ENCODE measurements around the gene CTXN1. TPM values are rescaled to one million over a fixed set of nuclear protein-coding genes. Genes with fewer than 3 reads are reported as not detected.
A peak's percentile ranks its signal among the peaks of the same experiment; 100 is the strongest.

CTXN1 gene
- polyA plus RNA-seq, 1 of the 3 experiments (the other 2 are of a cell fraction): 53.8 TPM

DNA sequence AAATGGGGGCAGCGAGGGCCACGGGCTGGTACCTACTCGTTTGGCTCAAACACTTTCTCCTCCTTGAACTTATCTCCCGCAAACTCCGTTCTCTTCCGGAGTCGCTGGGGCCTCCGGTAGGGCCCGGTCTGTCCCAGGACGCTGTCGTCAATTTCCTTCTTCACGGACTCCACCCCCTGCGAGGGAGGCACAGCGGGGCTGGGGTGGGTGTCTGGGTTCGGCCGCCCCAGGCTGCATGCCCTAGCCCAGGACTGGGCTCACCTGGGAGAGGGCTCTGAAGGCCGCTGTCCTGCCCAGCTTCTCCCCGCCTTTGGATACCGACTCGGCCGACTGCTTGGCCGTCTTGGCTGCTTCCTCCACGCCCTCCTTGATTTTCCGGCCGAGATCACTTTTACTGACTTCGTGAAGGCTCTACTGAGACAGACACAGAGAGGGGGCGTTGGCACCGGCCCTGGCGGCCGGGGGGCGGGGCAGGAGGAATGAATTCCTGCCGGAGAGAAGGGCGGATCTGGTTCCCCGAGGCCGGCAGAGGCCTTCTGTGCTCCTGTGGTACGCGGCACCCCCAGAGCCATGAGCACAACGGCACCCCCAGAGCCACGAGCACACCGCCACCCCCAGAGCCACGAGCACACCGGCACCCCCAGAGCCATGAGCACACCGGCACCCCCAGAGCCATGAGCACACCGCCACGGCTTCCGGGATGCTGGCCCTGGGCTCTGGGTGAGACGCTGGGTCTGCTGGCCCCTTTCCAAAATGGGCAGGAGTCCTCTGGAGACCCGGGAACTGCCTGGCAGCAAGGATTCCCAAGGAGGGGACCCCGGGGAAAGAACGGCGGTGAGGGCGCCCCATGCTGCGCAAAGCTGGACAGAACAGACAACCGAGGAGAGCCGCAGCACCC, 8.1 kb upstream of the CTXN1 start:
- H3K4me2 ChIP-seq: no peak overlapping the region
- H3K9ac ChIP-seq: no peak overlapping the region
- H3K79me2 ChIP-seq (ENCODE audit: insufficient read depth): 0 out of 2 replicates have a peak, but pooled peaks cover 8% of the 10 kb centered on the region
- no peaks in the 10 kb centered on the region for H3K27me3 ChIP-seq (ENCODE audit: insufficient read depth)
- H3K36me3 ChIP-seq (replicated peaks in 1 of 2; ENCODE audit: control insufficient read depth in 1 of 2, insufficient read depth in 2 of 2, low read length in 1 of 2): peaks cover 43 to 47% of the 10 kb centered on the region in 2 experiments
- DNase-seq: no peak
- peaks cover under 1% of the 10 kb centered on the region; the same call in 1 of the 2 replicates for H4K20me1 ChIP-seq (ENCODE audit: insufficient read depth)
- peaks cover 21% of the 10 kb centered on the region for H3F3A ChIP-seq (replicated peaks; ENCODE audit: insufficient read depth)
- H2AFZ ChIP-seq (ENCODE audit: low read depth): no peak overlapping the region
- TF ChIP-seq, protein P1, sequence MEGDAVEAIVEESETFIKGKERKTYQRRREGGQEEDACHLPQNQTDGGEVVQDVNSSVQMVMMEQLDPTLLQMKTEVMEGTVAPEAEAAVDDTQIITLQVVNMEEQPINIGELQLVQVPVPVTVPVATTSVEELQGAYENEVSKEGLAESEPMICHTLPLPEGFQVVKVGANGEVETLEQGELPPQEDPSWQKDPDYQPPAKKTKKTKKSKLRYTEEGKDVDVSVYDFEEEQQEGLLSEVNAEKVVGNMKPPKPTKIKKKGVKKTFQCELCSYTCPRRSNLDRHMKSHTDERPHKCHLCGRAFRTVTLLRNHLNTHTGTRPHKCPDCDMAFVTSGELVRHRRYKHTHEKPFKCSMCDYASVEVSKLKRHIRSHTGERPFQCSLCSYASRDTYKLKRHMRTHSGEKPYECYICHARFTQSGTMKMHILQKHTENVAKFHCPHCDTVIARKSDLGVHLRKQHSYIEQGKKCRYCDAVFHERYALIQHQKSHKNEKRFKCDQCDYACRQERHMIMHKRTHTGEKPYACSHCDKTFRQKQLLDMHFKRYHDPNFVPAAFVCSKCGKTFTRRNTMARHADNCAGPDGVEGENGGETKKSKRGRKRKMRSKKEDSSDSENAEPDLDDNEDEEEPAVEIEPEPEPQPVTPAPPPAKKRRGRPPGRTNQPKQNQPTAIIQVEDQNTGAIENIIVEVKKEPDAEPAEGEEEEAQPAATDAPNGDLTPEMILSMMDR (IDR thresholded peaks at IDR 0.05): 0 out of 2 replicates have a peak, but pooled peaks have one; percentile 11
- TF ChIP-seq NFIC (IDR thresholded peaks at IDR 0.05; ENCODE audit: borderline replicate concordance) (no peak), GABPA (IDR thresholded peaks at IDR 0.05; ENCODE audit: low read depth) (no peak), NRF1 (IDR thresholded peaks at IDR 0.05; ENCODE audit: low read depth, low read length) (no peak), TAF1 (IDR thresholded peaks at IDR 0.05; ENCODE audit: borderline replicate concordance, low read depth, low read length) (no peak), EZH2phosphoT487 (IDR thresholded peaks at IDR 0.05; ENCODE audit: borderline replicate concordance, low read depth) (no peak)
- TF ChIP-seq, protein P2, sequence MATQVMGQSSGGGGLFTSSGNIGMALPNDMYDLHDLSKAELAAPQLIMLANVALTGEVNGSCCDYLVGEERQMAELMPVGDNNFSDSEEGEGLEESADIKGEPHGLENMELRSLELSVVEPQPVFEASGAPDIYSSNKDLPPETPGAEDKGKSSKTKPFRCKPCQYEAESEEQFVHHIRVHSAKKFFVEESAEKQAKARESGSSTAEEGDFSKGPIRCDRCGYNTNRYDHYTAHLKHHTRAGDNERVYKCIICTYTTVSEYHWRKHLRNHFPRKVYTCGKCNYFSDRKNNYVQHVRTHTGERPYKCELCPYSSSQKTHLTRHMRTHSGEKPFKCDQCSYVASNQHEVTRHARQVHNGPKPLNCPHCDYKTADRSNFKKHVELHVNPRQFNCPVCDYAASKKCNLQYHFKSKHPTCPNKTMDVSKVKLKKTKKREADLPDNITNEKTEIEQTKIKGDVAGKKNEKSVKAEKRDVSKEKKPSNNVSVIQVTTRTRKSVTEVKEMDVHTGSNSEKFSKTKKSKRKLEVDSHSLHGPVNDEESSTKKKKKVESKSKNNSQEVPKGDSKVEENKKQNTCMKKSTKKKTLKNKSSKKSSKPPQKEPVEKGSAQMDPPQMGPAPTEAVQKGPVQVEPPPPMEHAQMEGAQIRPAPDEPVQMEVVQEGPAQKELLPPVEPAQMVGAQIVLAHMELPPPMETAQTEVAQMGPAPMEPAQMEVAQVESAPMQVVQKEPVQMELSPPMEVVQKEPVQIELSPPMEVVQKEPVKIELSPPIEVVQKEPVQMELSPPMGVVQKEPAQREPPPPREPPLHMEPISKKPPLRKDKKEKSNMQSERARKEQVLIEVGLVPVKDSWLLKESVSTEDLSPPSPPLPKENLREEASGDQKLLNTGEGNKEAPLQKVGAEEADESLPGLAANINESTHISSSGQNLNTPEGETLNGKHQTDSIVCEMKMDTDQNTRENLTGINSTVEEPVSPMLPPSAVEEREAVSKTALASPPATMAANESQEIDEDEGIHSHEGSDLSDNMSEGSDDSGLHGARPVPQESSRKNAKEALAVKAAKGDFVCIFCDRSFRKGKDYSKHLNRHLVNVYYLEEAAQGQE (IDR thresholded peaks at IDR 0.05; ENCODE audit: low read depth, low read length): no peak
- H3K4me3 ChIP-seq (ENCODE audit: low read depth in 2 of 2, low read length in 1 of 2): no peak overlapping the region
- WGBS (ENCODE audit: low lambda C conversion rate): 96% methylated on average over 43 of the region's 55 CpGs
- ChIA-PET CTCF (interaction anchor here (0.8 to 1.0 kb wide), 2 partner anchors 10 to 336 kb away, joined by 3 read pairs; partner anchors contain the start of gene TIMM44), POLR2A (no interaction called here)
- H3K27ac ChIP-seq (ENCODE audit: low read depth in 2 of 2, low read length in 1 of 2): no peak overlapping the region
- no peaks in the 10 kb centered on the region for H3K9me2 ChIP-seq
- peaks cover 6 to 16% of the 10 kb centered on the region in 2 experiments; a peak in 3 of 4 replicates for H3K4me1 ChIP-seq (ENCODE audit: control insufficient read depth in 1 of 2, insufficient read depth in 2 of 2, low read depth in 1 of 2, low read length in 1 of 2)
- H3K9me3 ChIP-seq: no peaks in the 10 kb centered on the region

DNA sequence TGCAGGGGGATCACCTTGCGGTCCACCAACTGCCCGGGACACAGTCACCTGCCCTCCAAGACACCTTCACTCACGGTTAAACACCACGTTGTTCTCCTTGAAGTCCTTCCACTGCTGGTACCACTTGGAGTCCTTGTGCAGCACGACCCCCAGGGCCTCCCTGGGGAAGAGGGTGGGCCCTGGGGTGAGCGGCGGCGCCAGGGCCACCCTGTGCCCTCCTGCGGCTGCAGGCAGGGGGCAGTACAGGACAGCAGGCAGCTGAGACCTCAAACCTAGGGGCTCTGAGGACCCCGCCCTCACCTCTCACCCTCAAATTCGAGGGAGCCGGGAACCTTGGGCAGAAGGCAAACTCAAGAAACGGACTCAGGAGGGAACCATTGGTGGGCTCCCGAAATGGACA, 7.5 kb upstream of the CTXN1 start:
- Histone ChIP-seq H3K27me3 (ENCODE audit: insufficient read depth) (no peaks in the 10 kb centered on the region), H3K9ac (no peak overlapping the region), H4K20me1 (ENCODE audit: insufficient read depth) (peaks cover 3% of the 10 kb centered on the region; the same call in 1 of the 2 replicates), H3K79me2 (ENCODE audit: insufficient read depth) (0 out of 2 replicates have a peak, but pooled peaks cover 2% of the 10 kb centered on the region), H3K4me1 (ENCODE audit: control insufficient read depth in 1 of 2, insufficient read depth in 2 of 2, low read depth in 1 of 2, low read length in 1 of 2) (peaks cover 12 to 20% of the 10 kb centered on the region in 2 experiments), H3K4me3 (ENCODE audit: low read depth in 2 of 2, low read length in 1 of 2) (no peak overlapping the region), H3K27ac (ENCODE audit: low read depth in 2 of 2, low read length in 1 of 2) (no peak overlapping the region), H3K9me3 (no peaks in the 10 kb centered on the region), H2AFZ (ENCODE audit: low read depth) (no peak overlapping the region), H3K36me3 (replicated peaks in 1 of 2; ENCODE audit: control insufficient read depth in 1 of 2, insufficient read depth in 2 of 2, low read length in 1 of 2) (peaks cover 38 to 43% of the 10 kb centered on the region in 2 experiments), H3K4me2 (no peak overlapping the region), H3F3A (replicated peaks; ENCODE audit: insufficient read depth) (peaks cover 27% of the 10 kb centered on the region), H3K9me2 (no peaks in the 10 kb centered on the region)
- DNase-seq: peak; percentile 53
- POLR2A ChIA-PET: no interaction called here
- CTCF ChIA-PET: interaction anchor here (0.8 to 1.0 kb wide), 2 partner anchors 11 to 336 kb away, joined by 3 read pairs; partner anchors contain the start of gene TIMM44
- TF ChIP-seq, protein P1 (IDR thresholded peaks at IDR 0.05): peak; percentile 53
- TF ChIP-seq NRF1 (IDR thresholded peaks at IDR 0.05; ENCODE audit: low read depth, low read length): no peak
- 89% methylated on average over 9 of the region's 14 CpGs for WGBS (ENCODE audit: low lambda C conversion rate)

Measured in SK-N-SH (cell line).